Mesenchymal stem cell (in vitro differentiated cells and primary cell): Measurements from ENCODE around the gene CEP20.
A peak's percentile ranks its signal among the peaks of the same experiment; 100 is the strongest.

Experiments
- DNase-seq: peaks from one replicate; pipeline ENCODE4 v3.0.0-alpha.2; 2013
- H2AFZ ChIP-seq: one replicate; pipeline ENCODE4 v1.6.1; 2013; ENCODE audit warnings: low read depth, mild to moderate bottlenecking, control low read depth, inconsistent platforms, low read length, moderate library complexity
- H2AK5ac ChIP-seq: 2 replicates; pipeline ENCODE4 v1.6.1; 2013; ENCODE audit warnings: low read length, moderate library complexity, mild to moderate bottlenecking, inconsistent platforms; ENCODE audit not compliant: severe bottlenecking
- H2BK120ac ChIP-seq: one replicate; pipeline ENCODE4 v1.6.1; 2013; ENCODE audit warnings: low read depth, mild to moderate bottlenecking, inconsistent platforms, low read length, moderate library complexity
- H2BK12ac ChIP-seq, 2 experiments: one replicate each; pipeline ENCODE4 v1.6.1; 2013; ENCODE audit warnings: inconsistent platforms in 2 of 2, low read length in 2 of 2, mild to moderate bottlenecking in 2 of 2, moderate library complexity in 2 of 2, control low read depth in 1 of 2
- H2BK15ac ChIP-seq: one replicate; pipeline ENCODE4 v1.6.1; 2013; ENCODE audit warnings: mild to moderate bottlenecking, low read depth, inconsistent platforms; ENCODE audit not compliant: poor library complexity, severe bottlenecking
- H2BK5ac ChIP-seq: 2 replicates; pipeline ENCODE4 v1.6.1; 2013; ENCODE audit warnings: low read depth, mild to moderate bottlenecking, low read length, control low read depth, inconsistent platforms; ENCODE audit not compliant: poor library complexity, severe bottlenecking
- H3K14ac ChIP-seq, 2 experiments: one replicate each; pipeline ENCODE4 v1.6.1; 2013; ENCODE audit warnings: inconsistent platforms in 2 of 2, low read length in 2 of 2, control low read depth in 1 of 2, mild to moderate bottlenecking in 1 of 2, moderate library complexity in 1 of 2
- H3K18ac ChIP-seq, 2 experiments: one replicate each; pipeline ENCODE4 v1.6.1; 2013; ENCODE audit warnings: inconsistent platforms in 2 of 2, low read length in 2 of 2, control low read depth in 1 of 2, low read depth in 1 of 2, mild to moderate bottlenecking in 1 of 2
- H3K23ac ChIP-seq, 2 experiments: one replicate each; pipeline ENCODE4 v1.6.1; 2013; ENCODE audit warnings: inconsistent platforms in 2 of 2, low read length in 2 of 2, mild to moderate bottlenecking in 2 of 2, moderate library complexity in 2 of 2, control low read depth in 1 of 2
- H3K27ac ChIP-seq: 2 replicates; pipeline ENCODE4 v1.5.1; 2013; ENCODE audit warnings: mild to moderate bottlenecking, moderate library complexity, low read length, control low read depth, inconsistent platforms; ENCODE audit not compliant: poor library complexity, severe bottlenecking
- H3K27me3 ChIP-seq, 2 experiments: 2 replicates each; pipeline versions ENCODE4 v1.6.1 to v1.7.0; 2013; ENCODE audit warnings: low read length in 2 of 2, mild to moderate bottlenecking in 2 of 2, moderate library complexity in 2 of 2, control low read depth in 1 of 2, inconsistent platforms in 1 of 2; ENCODE audit not compliant: control insufficient read depth in 1 of 2, insufficient read depth in 1 of 2
- H3K36me3 ChIP-seq, 2 experiments: 2 replicates each; pipeline versions ENCODE4 v1.6.1 to v1.7.0; 2013; ENCODE audit warnings: low read length in 2 of 2, control low read depth in 1 of 2, inconsistent platforms in 1 of 2, low read depth in 1 of 2, mild to moderate bottlenecking in 1 of 2; ENCODE audit not compliant: insufficient read depth in 2 of 2, control insufficient read depth in 1 of 2
- H3K4ac ChIP-seq, 2 experiments: one replicate each; pipeline ENCODE4 v1.6.1; 2013; ENCODE audit warnings: inconsistent platforms in 2 of 2, low read length in 2 of 2, mild to moderate bottlenecking in 2 of 2, moderate library complexity in 2 of 2, control low read depth in 1 of 2, low read depth in 1 of 2
- H3K4me1 ChIP-seq: 2 replicates; pipeline ENCODE4 v1.6.1; 2013; ENCODE audit warnings: low read depth, low read length, control low read depth; ENCODE audit not compliant: control insufficient read depth, insufficient read depth
- H3K4me2 ChIP-seq: 2 replicates; pipeline ENCODE4 v1.6.1; 2013; ENCODE audit warnings: low read length, mild to moderate bottlenecking, inconsistent platforms; ENCODE audit not compliant: poor library complexity, severe bottlenecking
- H3K4me3 ChIP-seq, 2 experiments: 2 replicates each; pipeline versions ENCODE4 v1.5.1 to v1.7.0; 2013; ENCODE audit warnings: low read length in 2 of 2, mild to moderate bottlenecking in 2 of 2, control low read depth in 1 of 2, low read depth in 1 of 2; ENCODE audit not compliant: insufficient read depth in 1 of 2
- H3K79me1 ChIP-seq: replicated peaks from 2 replicates; pipeline ENCODE4 v1.6.1; 2013; ENCODE audit warnings: mild to moderate bottlenecking, control low read depth, low read length, inconsistent platforms; ENCODE audit not compliant: poor library complexity, severe bottlenecking
- H3K9ac ChIP-seq: 2 replicates; pipeline ENCODE4 v1.7.0; 2013; ENCODE audit warnings: mild to moderate bottlenecking, low read length, moderate library complexity
- H3K9me3 ChIP-seq: 2 replicates; pipeline ENCODE4 v1.7.0; 2013; ENCODE audit warnings: mild to moderate bottlenecking, low read length; ENCODE audit not compliant: control insufficient read depth
- H4K8ac ChIP-seq: one replicate; pipeline ENCODE4 v1.6.1; 2013; ENCODE audit warnings: inconsistent platforms, mild to moderate bottlenecking, low read length, moderate library complexity
- H4K91ac ChIP-seq: one replicate; pipeline ENCODE4 v1.6.1; 2013; ENCODE audit warnings: mild to moderate bottlenecking, low read length, inconsistent platforms
- WGBS: methylation state at CpG from one replicate; pipeline ENCODE4 v1.1.7; 2013; ENCODE audit warnings: mixed read lengths; 5-methylcytosine and 5-hydroxymethylcytosine counted together

CEP20 gene

GRCh38 chr16:15861996-15862395 lies 26.4 kb downstream of the CEP20 start:
- H2BK15ac ChIP-seq = no peak overlapping the region
- H2BK5ac ChIP-seq = no peak overlapping the region
- H3K27me3 ChIP-seq = peaks cover 18 to 23% of the 10 kb centered on the region in 2 experiments
- no peak overlapping the region for H3K18ac ChIP-seq
- WGBS = over 99% methylated on average over 3 of the region's 3 CpGs
- peaks cover 8 to 22% of the 10 kb centered on the region in 2 experiments for H3K36me3 ChIP-seq
- H4K91ac ChIP-seq = no peak overlapping the region
- H3K9ac ChIP-seq = no peak overlapping the region
- no peak overlapping the region for H3K14ac ChIP-seq
- no peak overlapping the region for H2AFZ ChIP-seq
- peaks cover 12% of the 10 kb centered on the region for H3K4me1 ChIP-seq
- no peak overlapping the region for H3K27ac ChIP-seq
- no peak overlapping the region for H2BK12ac ChIP-seq
- H3K79me1 ChIP-seq = no peaks in the 10 kb centered on the region
- H3K4me2 ChIP-seq = no peak overlapping the region
- no peak overlapping the region for H3K4ac ChIP-seq
- H3K9me3 ChIP-seq = no peaks in the 10 kb centered on the region
- no peak overlapping the region for H4K8ac ChIP-seq
- H2AK5ac ChIP-seq = no peak overlapping the region
- DNase-seq = no peak
- no peak overlapping the region for H3K4me3 ChIP-seq
- no peak overlapping the region for H2BK120ac ChIP-seq
- no peak overlapping the region for H3K23ac ChIP-seq

- H4K8ac ChIP-seq = no peak overlapping the region
- no peak overlapping the region for H3K9ac ChIP-seq
- no peak overlapping the region for H3K18ac ChIP-seq
- DNase-seq = no peak
- no peak overlapping the region for H4K91ac ChIP-seq
- no peak overlapping the region for H3K4me2 ChIP-seq
- H3K4me1 ChIP-seq = peaks cover 15% of the 10 kb centered on the region
- H2AFZ ChIP-seq = no peak overlapping the region
- H3K27me3 ChIP-seq = peaks cover 47 to 52% of the 10 kb centered on the region in 2 experiments
- no peak overlapping the region for H2AK5ac ChIP-seq
- H3K79me1 ChIP-seq = no peaks in the 10 kb centered on the region
- no peak overlapping the region for H3K27ac ChIP-seq
- H3K4me3 ChIP-seq = no peak overlapping the region
- peaks cover 0 to 4% of the 10 kb centered on the region in 2 experiments for H3K36me3 ChIP-seq
- H2BK15ac ChIP-seq = no peak overlapping the region
- no peak overlapping the region for H3K4ac ChIP-seq
- no peak overlapping the region for H3K23ac ChIP-seq
- no peak overlapping the region for H2BK12ac ChIP-seq
- 94% methylated on average over 11 of the region's 12 CpGs for WGBS
- H2BK120ac ChIP-seq = no peak overlapping the region
- no peak overlapping the region for H2BK5ac ChIP-seq
- H3K14ac ChIP-seq = no peak overlapping the region
- H3K9me3 ChIP-seq = no peaks in the 10 kb centered on the region
Measured at GRCh38 chr16:15858921-15859668, 29.3 kb downstream of the CEP20 start.

GRCh38 chr16:15857724-15858560 lies 30.5 kb downstream of the CEP20 start:
- WGBS = under 1% methylated on average over 50 of the region's 55 CpGs
- Histone ChIP-seq H3K23ac (no peak overlapping the region), H4K8ac (peak overlapping the region; percentile 43), H3K36me3 (peaks cover 0 to 4% of the 10 kb centered on the region in 2 experiments), H3K4ac (peak overlapping the region; percentile 27 to 49), H3K9ac (peak overlapping the region; percentile 56), H2BK120ac (peak overlapping the region; percentile 57), H3K79me1 (no peaks in the 10 kb centered on the region), H3K18ac (peak overlapping the region in 1 of 2 experiments; percentile 57), H3K4me1 (peaks cover 15% of the 10 kb centered on the region), H3K14ac (peak overlapping the region in 1 of 2 experiments; percentile 87), H3K9me3 (no peaks in the 10 kb centered on the region), H2AK5ac (no peak overlapping the region), H2AFZ (peak overlapping the region; percentile 73), H2BK15ac (peak overlapping the region; percentile 73), H3K4me2 (peak overlapping the region; percentile 94), H3K4me3 (peak overlapping the region; percentile 56 to 77), H4K91ac (no peak overlapping the region), H2BK5ac (no peak overlapping the region), H2BK12ac (no peak overlapping the region), H3K27me3 (peaks cover 55% of the 10 kb centered on the region in 2 experiments), H3K27ac (no peak overlapping the region)
- DNase-seq = peak; percentile 69
